Measurements from ENCODE around the gene KDM3A.

The KDM3A gene

GRCh38 chr2:86440631-86441391 is at the start of gene KDM3A:
Gene KDM3A (plus strand): TSS chr2:86441371. CDS start chr2:86442048, 677 bp downstream.
- peak; percentile 96 for DNase-seq (ENCODE audit: low read depth)

- no peak for DNase-seq (ENCODE audit: low read depth)
Measured at GRCh38 chr2:86392873-86393518, 48.2 kb upstream of the KDM3A start.

GRCh38 chr2:86393521-86394491 is 47.4 kb upstream of the KDM3A start:
- DNase-seq (ENCODE audit: low read depth), result no peak

GRCh38 chr2:86396291-86396785 is 44.8 kb upstream of the KDM3A start:
- DNase-seq (ENCODE audit: low read depth), result no peak

GRCh38 chr2:86397986-86398385 is 43.2 kb upstream of the KDM3A start:
- no peak for DNase-seq (ENCODE audit: low read depth)

- no peak for DNase-seq (ENCODE audit: low read depth)
Measured at GRCh38 chr2:86398500-86399474, 42.4 kb upstream of the KDM3A start.

GRCh38 chr2:86400321-86400720 is 40.9 kb upstream of the KDM3A start:
- DNase-seq (ENCODE audit: low read depth), result no peak

- DNase-seq (ENCODE audit: low read depth), result no peak
Measured at GRCh38 chr2:86410581-86410980, 30.6 kb upstream of the KDM3A start.

- no peak for DNase-seq (ENCODE audit: low read depth)
Measured at GRCh38 chr2:86411396-86411795, 29.8 kb upstream of the KDM3A start.

GRCh38 chr2:86412007-86412406 is 29.2 kb upstream of the KDM3A start:
- DNase-seq (ENCODE audit: low read depth), result no peak

- DNase-seq (ENCODE audit: low read depth), result no peak
Measured at GRCh38 chr2:86413296-86414094, 27.7 kb upstream of the KDM3A start.

GRCh38 chr2:86414996-86415395 is 26.2 kb upstream of the KDM3A start:
- DNase-seq (ENCODE audit: low read depth), result no peak

GRCh38 chr2:86416146-86416545 is 25.0 kb upstream of the KDM3A start:
- DNase-seq (ENCODE audit: low read depth), result no peak

- DNase-seq (ENCODE audit: low read depth), result no peak
Measured at GRCh38 chr2:86417961-86418360, 23.2 kb upstream of the KDM3A start.

- no peak for DNase-seq (ENCODE audit: low read depth)
Measured at GRCh38 chr2:86420913-86421312, 20.3 kb upstream of the KDM3A start.

- no peak for DNase-seq (ENCODE audit: low read depth)
Measured at GRCh38 chr2:86426271-86426670, 14.9 kb upstream of the KDM3A start.

GRCh38 chr2:86429335-86429734 is 11.8 kb upstream of the KDM3A start:
- no peak for DNase-seq (ENCODE audit: low read depth)

- DNase-seq (ENCODE audit: low read depth), result no peak
Measured at GRCh38 chr2:86430368-86430767, 10.8 kb upstream of the KDM3A start.

GRCh38 chr2:86433137-86433536 is 8.0 kb upstream of the KDM3A start:
- no peak for DNase-seq (ENCODE audit: low read depth)

GRCh38 chr2:86434290-86434689 is 6.9 kb upstream of the KDM3A start:
- DNase-seq (ENCODE audit: low read depth), result no peak
